AG04449 (cell line): ENCODE data around the gene MRPL43.

Experiments
- CTCF ChIA-PET: fragments of 350-600 bp; formaldehyde crosslinking; extraction: SDS; loops from one replicate; lab custom pipeline; 2021; ENCODE audit warnings: antibody characterized with exemption; lab: Yijun Ruan, JAX
- POLR2A ChIA-PET: fragments of 400-600, 350-600 bp; formaldehyde crosslinking; extraction: SDS; loops from one replicate; lab custom pipeline; 2020; ENCODE audit warnings: antibody characterized with exemption, inconsistent platforms; lab: Yijun Ruan, JAX
- DNase-seq: peaks from one replicate; pipeline ENCODE4 v3.0.0-alpha.2; 2010; ENCODE audit warnings: low read depth, low spot score
- H3K4me3 ChIP-seq: 2 replicates; pipeline ENCODE4 v1.5.1; 2011; ENCODE audit warnings: low read depth, mild to moderate bottlenecking, control low read depth, low read length
- TF ChIP-seq, protein P1 (sequence below): IDR thresholded peaks from one replicate; pipeline ENCODE4 v1.5.1; 2011; ENCODE audit warnings: mild to moderate bottlenecking, moderate library complexity, low read length, control low read depth, inconsistent platforms; ENCODE audit not compliant: insufficient read depth; ENCODE audit errors: missing control alignments

MRPL43 gene

DNA sequence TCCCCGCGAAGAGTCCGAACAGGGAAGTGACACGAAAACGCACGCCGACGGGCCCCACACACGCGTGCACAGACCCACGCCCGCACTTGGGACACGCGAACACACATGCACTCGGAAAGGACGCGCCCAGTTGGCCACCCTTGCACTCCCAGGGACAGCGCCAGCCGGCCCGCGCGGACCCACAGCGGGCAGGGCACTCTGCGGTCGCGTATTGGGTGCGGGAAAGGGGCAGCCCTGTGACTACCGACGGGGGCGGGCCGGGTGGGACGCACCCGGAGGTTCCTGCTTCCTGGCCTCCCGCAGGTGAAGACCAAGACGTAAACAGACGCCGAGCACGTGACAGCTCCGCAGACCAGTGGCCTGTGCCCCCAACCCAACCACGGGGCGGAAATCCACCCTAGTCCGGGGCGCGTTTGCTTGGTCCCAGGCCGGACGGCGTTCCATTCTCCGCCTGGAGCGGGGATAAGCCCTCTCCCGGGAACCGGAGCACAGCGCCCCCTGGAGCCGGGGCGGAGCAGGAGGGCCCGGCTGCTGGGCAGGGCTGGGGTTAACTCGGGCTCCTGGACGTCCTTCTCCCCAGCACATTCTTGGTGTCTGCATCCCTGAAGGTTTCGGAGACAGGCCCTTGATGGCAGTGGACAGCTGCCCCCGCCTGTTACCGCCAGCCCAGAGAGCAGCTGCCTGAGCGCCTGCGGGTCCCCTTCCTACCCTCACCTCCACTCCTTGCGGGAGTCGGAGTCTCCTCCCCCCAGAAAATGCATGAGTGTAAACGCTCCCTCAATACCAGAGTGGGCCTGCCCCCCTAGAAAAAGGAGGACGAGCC lies 10.3 kb upstream of the MRPL43 start:
- no peak for DNase-seq
- CTCF ChIA-PET, result interaction anchor here (0.6 to 26.4 kb wide), 24 partner anchors 11 to 462 kb away, joined by 3 to 803 read pairs (median 4); partner anchors contain the start of genes HIF1AN, KAZALD1, MRPL43 and PDZD7
- peak overlapping the region; percentile 85 for H3K4me3 ChIP-seq
- TF ChIP-seq, protein P1, sequence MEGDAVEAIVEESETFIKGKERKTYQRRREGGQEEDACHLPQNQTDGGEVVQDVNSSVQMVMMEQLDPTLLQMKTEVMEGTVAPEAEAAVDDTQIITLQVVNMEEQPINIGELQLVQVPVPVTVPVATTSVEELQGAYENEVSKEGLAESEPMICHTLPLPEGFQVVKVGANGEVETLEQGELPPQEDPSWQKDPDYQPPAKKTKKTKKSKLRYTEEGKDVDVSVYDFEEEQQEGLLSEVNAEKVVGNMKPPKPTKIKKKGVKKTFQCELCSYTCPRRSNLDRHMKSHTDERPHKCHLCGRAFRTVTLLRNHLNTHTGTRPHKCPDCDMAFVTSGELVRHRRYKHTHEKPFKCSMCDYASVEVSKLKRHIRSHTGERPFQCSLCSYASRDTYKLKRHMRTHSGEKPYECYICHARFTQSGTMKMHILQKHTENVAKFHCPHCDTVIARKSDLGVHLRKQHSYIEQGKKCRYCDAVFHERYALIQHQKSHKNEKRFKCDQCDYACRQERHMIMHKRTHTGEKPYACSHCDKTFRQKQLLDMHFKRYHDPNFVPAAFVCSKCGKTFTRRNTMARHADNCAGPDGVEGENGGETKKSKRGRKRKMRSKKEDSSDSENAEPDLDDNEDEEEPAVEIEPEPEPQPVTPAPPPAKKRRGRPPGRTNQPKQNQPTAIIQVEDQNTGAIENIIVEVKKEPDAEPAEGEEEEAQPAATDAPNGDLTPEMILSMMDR, result peak; percentile 88
- POLR2A ChIA-PET, result interaction anchor here (0.9 to 2.0 kb wide), 4 partner anchors 9 to 34 kb away, joined by 3 to 8 read pairs (median 6); no protein-coding TSS in a partner anchor

DNA sequence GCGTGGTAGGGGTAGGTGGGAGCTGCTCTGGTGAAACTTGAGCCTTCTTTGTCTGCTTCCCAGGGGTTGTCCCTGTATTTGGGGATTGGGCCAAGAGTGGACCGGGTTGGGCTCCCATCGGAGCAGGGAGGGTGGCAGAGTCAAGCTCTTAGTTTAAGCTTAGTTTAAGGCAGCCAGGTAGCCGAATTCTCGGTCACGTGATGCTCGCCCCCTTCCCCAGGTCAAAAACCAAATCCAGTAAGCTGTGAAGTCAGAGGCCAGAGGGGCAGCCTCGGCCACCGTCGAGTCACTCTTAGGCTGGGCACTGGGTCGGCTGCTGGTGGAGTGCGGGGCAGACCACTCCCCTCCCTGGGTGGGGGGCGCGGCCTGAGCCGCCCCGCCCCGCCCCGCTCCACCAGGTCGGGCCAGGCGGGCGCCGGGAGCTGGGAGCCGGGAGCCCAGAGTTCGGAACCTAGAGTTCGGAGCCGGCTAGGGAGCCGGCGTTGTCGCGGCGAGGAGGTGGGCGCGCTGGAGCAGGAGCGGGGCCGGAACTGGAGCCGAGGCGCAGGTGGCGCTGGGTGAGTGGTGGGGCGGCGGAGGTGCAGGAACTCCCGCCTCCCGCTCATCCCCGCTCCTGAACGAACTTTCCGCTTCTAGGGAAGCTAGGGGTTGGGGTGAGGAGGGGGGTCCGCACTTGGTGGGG lies 9.5 kb upstream of the MRPL43 start:
- ChIA-PET CTCF (interaction anchor here (0.8 to 26.4 kb wide), 21 partner anchors 11 to 461 kb away, joined by 3 to 803 read pairs (median 4); partner anchors contain the start of genes HIF1AN, MRPL43, PDZD7 and SFXN3), POLR2A (interaction anchor here (2.0 kb wide), 1 partner anchor 15 kb away, joined by 8 read pairs; no protein-coding TSS in a partner anchor)
- TF ChIP-seq, protein P1, result no peak
- DNase-seq, result no peak
- H3K4me3 ChIP-seq, result peak overlapping the region; percentile 85

DNA sequence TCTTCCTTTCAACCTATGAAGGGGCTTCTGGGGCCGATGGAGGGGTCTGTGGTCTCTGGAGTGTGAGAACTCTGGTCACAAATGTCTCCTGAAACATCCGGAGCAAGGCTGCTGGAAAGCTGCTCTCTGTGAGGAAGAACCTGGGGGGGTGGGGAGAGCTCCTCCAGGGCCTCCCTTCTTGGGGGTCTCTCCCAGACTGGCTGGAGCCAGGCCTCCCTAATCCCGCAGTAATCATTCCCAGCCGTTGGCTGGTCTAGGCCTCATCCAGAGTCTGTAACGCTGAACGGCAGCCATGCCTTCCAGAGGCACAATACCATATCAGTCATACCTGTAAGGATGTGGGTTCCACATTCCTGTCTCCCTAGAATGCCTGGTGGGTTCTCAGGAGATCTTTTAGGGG lies 7.9 kb upstream of the MRPL43 start:
- ChIA-PET CTCF (interaction anchor here (0.8 to 26.4 kb wide), 10 partner anchors 9 to 147 kb away, joined by 3 to 803 read pairs (median 13); partner anchors contain the start of genes KAZALD1, MRPL43, PDZD7 and SFXN3), POLR2A (no interaction called here)
- H3K4me3 ChIP-seq, result no peak overlapping the region
- TF ChIP-seq, protein P1, result no peak
- DNase-seq, result no peak

DNA sequence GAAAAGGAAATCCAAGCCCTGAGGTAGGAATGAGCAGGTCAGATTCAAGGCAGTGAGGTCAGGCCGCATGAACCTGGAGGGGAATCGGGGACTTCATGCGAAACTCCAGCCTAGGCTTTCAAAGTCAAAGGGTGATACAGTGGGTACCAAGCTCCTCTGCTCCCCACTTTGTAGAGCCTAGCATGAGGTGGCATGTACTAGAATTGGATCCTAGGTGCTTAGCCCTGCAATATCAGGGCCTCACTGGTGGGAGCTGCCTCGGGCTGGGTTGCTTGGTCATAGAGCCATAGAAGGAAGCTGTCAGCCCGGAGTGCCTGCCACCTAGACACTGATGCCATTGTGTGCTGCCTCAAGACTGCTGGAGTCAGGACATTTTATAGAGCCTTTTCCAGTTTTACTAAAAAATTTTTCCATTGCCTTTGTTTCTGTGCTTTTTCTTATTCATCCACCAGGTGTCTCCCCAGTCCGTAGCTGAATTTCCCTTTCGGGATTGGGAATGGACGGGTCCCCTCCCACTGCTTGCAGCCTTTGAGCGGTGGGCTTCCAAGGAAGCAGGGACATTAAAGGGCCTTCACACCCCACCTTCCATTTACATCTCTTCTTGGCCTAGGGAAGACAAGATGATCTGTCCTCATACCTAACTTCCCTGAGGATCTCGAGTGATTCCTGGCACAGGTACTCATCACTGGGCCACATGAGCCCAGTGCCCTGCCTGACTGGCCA lies 6.8 kb upstream of the MRPL43 start:
- POLR2A ChIA-PET, result no interaction called here
- no peak for DNase-seq
- CTCF ChIA-PET, result interaction anchor here (1.0 to 26.4 kb wide), 16 partner anchors 8 to 459 kb away, joined by 3 to 803 read pairs (median 6); partner anchors contain the start of genes KAZALD1, MRPL43, PDZD7 and SFXN3

DNA sequence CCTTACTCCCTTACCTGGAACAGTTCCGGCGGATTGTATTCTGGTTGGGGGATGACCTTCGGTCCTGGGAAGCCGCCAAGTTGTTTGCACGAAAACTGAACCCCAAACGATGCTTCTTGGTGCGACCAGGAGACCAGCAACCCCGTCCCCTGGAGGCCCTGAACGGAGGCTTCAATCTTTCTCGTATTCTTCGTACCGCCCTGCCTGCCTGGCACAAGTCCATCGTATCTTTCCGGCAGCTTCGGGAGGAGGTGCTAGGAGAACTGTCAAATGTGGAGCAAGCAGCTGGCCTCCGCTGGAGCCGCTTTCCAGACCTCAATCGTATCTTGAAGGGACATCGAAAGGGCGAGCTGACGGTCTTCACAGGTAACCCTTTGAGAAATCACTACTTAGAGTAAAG lies 1.8 kb upstream of the MRPL43 start:
- DNase-seq, result no peak
- TF ChIP-seq, protein P1, result no peak
- ChIA-PET POLR2A (no interaction called here), CTCF (interaction anchor here (1.0 to 26.4 kb wide), 5 partner anchors 7 to 45 kb away, joined by 3 to 803 read pairs (median 119); partner anchors contain the start of genes LZTS2, PDZD7 and SFXN3)
- H3K4me3 ChIP-seq, result no peak overlapping the region

More for the DNA sequence above, 6.8 kb upstream of the MRPL43 start:
- no peak overlapping the region for H3K4me3 ChIP-seq
- TF ChIP-seq, protein P1, result peak; percentile 53
